SU-DHL-6 (cell line): ENCODE results near the gene PCDHGB2.
"Not testable (repeated sequence)": the region's sequence is repeated elsewhere in the genome, so short reads cannot be mapped to it uniquely, and the experiment has no call there.

ENCODE experiments used
- H2AFZ ChIP-seq: fragments of 200-600 bp; sonication (generic); 2 replicates; pipeline ENCODE4 v1.6.1; 2014; ENCODE audit warnings: low read depth, mild to moderate bottlenecking, moderate library complexity, mixed read lengths, antibody characterized with exemption, low read length; ENCODE audit not compliant: severe bottlenecking
- H3F3A ChIP-seq: fragments of 200-600 bp; shearing (Covaris generic); 2 replicates; pipeline ENCODE4 v1.6.0; 2016; ENCODE audit warnings: antibody characterized with exemption, mild to moderate bottlenecking; ENCODE audit not compliant: insufficient read depth
- H3K27ac ChIP-seq: fragments of 200-600 bp; sonication (generic); 2 replicates; pipeline ENCODE4 v1.5.1; 2016; ENCODE audit warnings: low read depth, mild to moderate bottlenecking, low read length, moderate library complexity, mixed read lengths
- H3K27me3 ChIP-seq: fragments of 200-600 bp; sonication (generic), shearing (Covaris generic); 2 replicates; pipeline ENCODE4 v1.6.0; 2014; ENCODE audit warnings: mild to moderate bottlenecking, low read length
- H3K36me3 ChIP-seq: fragments of 200-600 bp; sonication (generic); 2 replicates; pipeline ENCODE4 v1.6.1; 2014; ENCODE audit warnings: mild to moderate bottlenecking, low read length, mixed read lengths
- H3K4me2 ChIP-seq: fragments of 300-600, 200-600 bp; shearing (Covaris generic), sonication (generic); 2 replicates; pipeline ENCODE4 v1.6.0; 2014; ENCODE audit warnings: low read length, low read depth, mild to moderate bottlenecking; ENCODE audit not compliant: poor library complexity, severe bottlenecking
- H3K4me3 ChIP-seq: fragments of 200-600 bp; sonication (generic); 2 replicates; pipeline ENCODE4 v1.5.1; 2014; ENCODE audit warnings: antibody characterized with exemption, low read length, mild to moderate bottlenecking, mixed read lengths; ENCODE audit not compliant: insufficient read depth, poor library complexity, severe bottlenecking
- H3K79me2 ChIP-seq: fragments of 200-600 bp; sonication (generic); 2 replicates; pipeline ENCODE4 v1.6.1; 2014; ENCODE audit warnings: mild to moderate bottlenecking, low read length, moderate library complexity; ENCODE audit not compliant: insufficient read depth
- H3K9ac ChIP-seq: fragments of 200-600 bp; sonication (generic); 2 replicates; pipeline ENCODE4 v1.7.0; 2014; ENCODE audit warnings: mild to moderate bottlenecking, low read length
- H3K9me2 ChIP-seq: fragments of 200-600 bp; sonication (generic); replicated peaks from 2 replicates; pipeline ENCODE4 v1.6.1; 2014; ENCODE audit warnings: low read length; ENCODE audit not compliant: insufficient read depth
- H3K9me3 ChIP-seq: fragments of 200-600 bp; sonication (generic); 2 replicates; pipeline ENCODE4 v1.6.1; 2014; ENCODE audit warnings: low read length, mixed read lengths; ENCODE audit not compliant: insufficient read depth
- H4K20me1 ChIP-seq: fragments of 200-600 bp; sonication (generic); 2 replicates; pipeline ENCODE4 v1.6.1; 2014; ENCODE audit warnings: low read depth, mild to moderate bottlenecking, antibody characterized with exemption, low read length, moderate library complexity, mixed read lengths
- CTCF ChIP-seq: fragments of 200-600 bp; sonication (generic); IDR thresholded peaks from one replicate; pipeline ENCODE4 v1.5.1; 2017; ENCODE audit warnings: antibody characterized with exemption, mild to moderate bottlenecking, low read length, moderate library complexity; ENCODE audit not compliant: insufficient read depth, poor library complexity, severe bottlenecking
- EZH2phosphoT487 ChIP-seq: fragments of 200-600 bp; sonication (generic), shearing (Covaris generic); conservative IDR thresholded peaks from 2 replicates; pipeline ENCODE4 v1.6.1; 2018; ENCODE audit warnings: mild to moderate bottlenecking, antibody characterized with exemption, low read length, moderate library complexity, mixed read lengths

The PCDHGB2 gene

DNA sequence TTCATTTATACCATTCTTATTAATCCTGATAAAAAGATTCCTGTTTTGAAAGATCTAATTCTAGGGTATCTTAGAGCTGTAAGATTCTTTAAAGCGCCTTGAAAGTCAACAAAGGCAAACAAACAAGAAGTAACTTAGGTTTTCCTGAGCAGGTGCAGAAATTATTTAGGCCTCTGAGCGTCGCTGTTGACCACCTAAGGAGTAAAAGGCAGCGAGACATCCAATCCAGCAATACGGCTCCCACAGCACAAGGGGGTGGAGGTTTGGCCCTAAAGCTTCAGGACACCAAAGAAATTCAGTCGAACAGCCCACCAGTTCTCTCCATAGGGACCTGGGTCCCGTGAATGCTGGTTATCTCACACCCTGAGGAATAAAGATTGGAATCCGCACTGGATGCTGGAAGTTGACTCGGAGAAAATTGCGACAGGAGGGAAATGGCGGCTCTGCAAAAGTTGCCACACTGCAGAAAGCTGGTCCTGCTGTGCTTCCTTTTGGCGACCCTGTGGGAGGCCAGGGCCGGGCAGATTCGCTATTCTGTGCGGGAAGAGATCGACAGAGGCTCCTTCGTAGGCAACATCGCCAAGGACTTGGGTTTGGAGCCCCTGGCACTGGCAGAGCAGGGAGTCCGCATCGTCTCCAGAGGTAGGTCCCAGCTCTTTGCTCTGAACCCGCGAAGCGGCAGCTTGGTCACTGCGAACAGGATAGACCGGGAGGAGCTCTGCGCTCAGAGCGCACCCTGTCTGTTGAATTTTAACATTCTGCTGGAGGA, 21.1 kb upstream of the PCDHGB2 start, which contains the start of gene PCDHGA2:
TSS of gene PCDHGA2 (plus strand) at position 223 of the 769 bp plus-strand sequence.
- Histone ChIP-seq H3F3A (no peaks in the 10 kb centered on the region), H3K9me2 (no peaks in the 10 kb centered on the region), H3K4me3 (no peak within 1 kb of the TSS), H3K79me2 (no peaks in the 10 kb centered on the region), H4K20me1 (no peaks in the 10 kb centered on the region), H3K9me3 (no peaks in the 10 kb centered on the region), H3K36me3 (peaks cover 6% of the 10 kb centered on the region; the same call in 1 of the 2 replicates), H3K27me3 (no peaks in the 10 kb centered on the region), H3K4me2 (no peak within 1 kb of the TSS), H3K27ac (no peak within 1 kb of the TSS), H2AFZ (no peak within 1 kb of the TSS), H3K9ac (no peak within 1 kb of the TSS)
- no peak for TF ChIP-seq EZH2phosphoT487

GRCh38 chr5:141340781-141341354, 18.9 kb upstream of the PCDHGB2 start:
- H3K9ac ChIP-seq, H3K9me3 ChIP-seq, H3K4me2 ChIP-seq, H3K79me2 ChIP-seq, H3K4me3 ChIP-seq, H4K20me1 ChIP-seq, H3K36me3 ChIP-seq, H3K27ac ChIP-seq, H3F3A ChIP-seq, H2AFZ ChIP-seq, H3K9me2 ChIP-seq, H3K27me3 ChIP-seq: not testable (repeated sequence)

DNA sequence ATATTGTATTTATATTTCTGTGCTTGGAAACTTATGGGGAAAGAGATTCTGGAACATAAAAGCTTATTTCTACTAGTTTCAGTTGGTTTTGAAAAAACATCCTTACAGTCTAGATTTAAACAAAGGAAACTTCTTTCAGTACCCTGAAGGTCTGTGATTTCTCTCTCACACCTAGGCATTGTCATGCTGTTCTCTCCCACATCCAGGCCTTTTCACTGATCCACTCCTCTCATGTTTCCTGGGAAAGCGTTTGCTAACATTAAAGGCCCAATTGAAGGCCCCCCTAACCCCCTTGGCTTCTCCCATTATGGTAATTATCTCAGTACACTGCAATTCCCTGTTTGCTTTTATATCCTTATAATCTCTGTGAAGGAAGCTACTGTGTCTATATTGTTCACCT, 17.0 kb upstream of the PCDHGB2 start:
- Histone ChIP-seq H3K4me3 (no peak overlapping the region), H3K9me3 (no peaks in the 10 kb centered on the region), H2AFZ (no peak overlapping the region), H3K36me3 (no peaks in the 10 kb centered on the region), H4K20me1 (no peaks in the 10 kb centered on the region), H3K27ac (no peak overlapping the region), H3K9me2 (no peaks in the 10 kb centered on the region), H3F3A (no peaks in the 10 kb centered on the region), H3K9ac (no peak overlapping the region), H3K27me3 (no peaks in the 10 kb centered on the region), H3K79me2 (no peaks in the 10 kb centered on the region), H3K4me2 (no peak overlapping the region)
- TF ChIP-seq CTCF = no peak

DNA sequence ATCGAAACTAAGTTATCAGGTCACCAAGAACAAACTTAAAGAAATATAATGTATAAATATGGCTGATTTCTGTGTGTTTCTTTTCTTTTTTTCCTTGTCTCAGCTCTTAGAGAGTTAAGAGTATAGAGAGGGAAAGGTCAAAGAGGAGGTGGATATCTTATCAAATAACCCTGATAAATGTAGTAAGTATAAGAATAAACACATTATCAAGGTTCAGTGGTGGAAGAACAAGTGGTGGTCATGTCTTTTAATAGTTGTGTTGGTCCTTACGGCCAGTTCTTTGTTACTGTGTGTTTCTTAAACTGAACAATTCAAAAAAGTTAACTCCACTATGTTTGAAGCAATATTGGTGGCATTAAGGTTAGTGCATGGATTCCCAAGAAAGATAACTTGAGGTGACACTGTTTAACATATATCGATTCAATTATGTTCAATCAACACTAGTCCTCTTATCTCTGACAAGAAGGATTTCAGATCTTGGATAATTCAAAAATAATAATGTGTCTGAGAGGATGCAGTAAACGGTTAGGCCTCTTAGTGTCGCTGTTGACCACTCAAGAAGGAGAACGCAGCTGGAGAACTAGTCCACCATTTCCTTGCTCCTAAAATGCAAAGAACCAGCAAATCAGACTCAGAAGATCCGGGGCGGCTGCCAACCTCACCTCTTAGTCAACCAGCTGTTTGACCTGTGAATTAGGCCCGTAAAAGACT, 16.4 kb upstream of the PCDHGB2 start, which contains the start of gene PCDHGA3:
TSS of gene PCDHGA3 (plus strand) at position 588 of the 711 bp plus-strand sequence. CDS start 205 bp downstream, outside the sequence.
- Histone ChIP-seq H3K9me2 (no peaks in the 10 kb centered on the region), H3K27me3 (no peaks in the 10 kb centered on the region), H3K4me3 (no peak within 1 kb of the TSS), H3F3A (no peaks in the 10 kb centered on the region), H4K20me1 (no peaks in the 10 kb centered on the region), H3K9me3 (no peaks in the 10 kb centered on the region), H2AFZ (no peak within 1 kb of the TSS), H3K27ac (no peak within 1 kb of the TSS), H3K9ac (no peak within 1 kb of the TSS), H3K4me2 (no peak within 1 kb of the TSS), H3K36me3 (no peaks in the 10 kb centered on the region), H3K79me2 (no peaks in the 10 kb centered on the region)
- TF ChIP-seq CTCF (peak; percentile 9), EZH2phosphoT487 (no peak)
